Activated CD8-positive, alpha-beta T cell treated with anti-CD3 and anti-CD28 coated beads, Interleukin-2, amount 10 ng/mL, durations not matched to agents 7 days and 5 days (primary cell): ENCODE measurements around the gene PPP1R16B. TPM values are rescaled to one million over a fixed set of nuclear protein-coding genes. Genes with fewer than 3 reads are reported as not detected.
"Not testable (repeated sequence)": the region's sequence is repeated elsewhere in the genome, so short reads cannot be mapped to it uniquely, and the experiment has no call there.

Source experiments
- ATAC-seq: fragments of 150-1000 bp; cut with Tn5 transposase; one replicate; pipeline ENCODE4 v1.10.0; 2021; ENCODE audit warnings: moderate library complexity
- CTCF ChIA-PET: fragments of 350-600 bp; sonication (Branson Sonifier 250); formaldehyde crosslinking; loops from one replicate; lab custom pipeline; 2021; ENCODE audit warnings: antibody characterized with exemption; lab: Charles Lee
- POLR2A ChIA-PET: fragments of 350-600 bp; sonication (Branson Sonifier 250); formaldehyde crosslinking; loops from one replicate; lab custom pipeline; 2021; ENCODE audit warnings: antibody characterized with exemption; lab: Charles Lee
- DNase-seq: peaks from one replicate; pipeline ENCODE4 v3.0.0-alpha.2; 2020
- H3K27ac Mint-ChIP-seq: one replicate; pipeline ENCODE4 v1.8.0; 2021; ENCODE audit warnings: mild to moderate bottlenecking, mixed read lengths
- H3K27me3 Mint-ChIP-seq: one replicate; pipeline ENCODE4 v1.8.0; 2021; ENCODE audit warnings: low read depth, mixed read lengths
- H3K36me3 Mint-ChIP-seq: one replicate; pipeline ENCODE4 v1.8.0; 2021; ENCODE audit warnings: low read depth, mixed read lengths
- H3K4me1 Mint-ChIP-seq: one replicate; pipeline ENCODE4 v1.8.0; 2021; ENCODE audit warnings: low read depth, mixed read lengths
- H3K4me3 Mint-ChIP-seq: one replicate; pipeline ENCODE4 v1.8.0; 2021; ENCODE audit warnings: mild to moderate bottlenecking, mixed read lengths
- H3K9me3 Mint-ChIP-seq: one replicate; pipeline ENCODE4 v1.8.0; 2022; ENCODE audit warnings: mixed read lengths; ENCODE audit not compliant: insufficient read depth
- total RNA-seq, 2 experiments: library from RNA; stranded (reverse); gene quantifications; one replicate each; pipeline ENCODE4 v1.2.3, GENCODE V29; 2021

PPP1R16B gene
- total RNA-seq, 2 experiments from 2014 or later = 63.4 to 65.1 TPM

- no peak overlapping the region for H3K27ac Mint-ChIP-seq
- H3K4me1 Mint-ChIP-seq = peaks cover 11% of the 10 kb centered on the region
- CTCF ChIA-PET = no interaction called here
- no peak overlapping the region for H3K4me3 Mint-ChIP-seq
- ATAC-seq (no peak), DNase-seq (no peak)
- H3K36me3 Mint-ChIP-seq = peaks cover 17% of the 10 kb centered on the region
- no peaks in the 10 kb centered on the region for H3K27me3 Mint-ChIP-seq
- POLR2A ChIA-PET = no interaction called here
- H3K9me3 Mint-ChIP-seq = no peaks in the 10 kb centered on the region
Measured at GRCh38 chr20:38957235-38957876, 151.9 kb downstream of the PPP1R16B start.

GRCh38 chr20:38957915-38958485 is 152.5 kb downstream of the PPP1R16B start:
- ChIA-PET CTCF (no interaction called here), POLR2A (no interaction called here)
- H3K9me3 Mint-ChIP-seq = no peaks in the 10 kb centered on the region
- H3K36me3 Mint-ChIP-seq = peaks cover 15% of the 10 kb centered on the region
- peaks cover 15% of the 10 kb centered on the region for H3K4me1 Mint-ChIP-seq
- H3K27me3 Mint-ChIP-seq = no peaks in the 10 kb centered on the region
- DNase-seq = no peak
- no peak overlapping the region for H3K27ac Mint-ChIP-seq
- no peak overlapping the region for H3K4me3 Mint-ChIP-seq
- no peak for ATAC-seq

GRCh38 chr20:38960187-38960687 is 154.7 kb downstream of the PPP1R16B start:
- POLR2A ChIA-PET = interaction anchor here (1.1 to 2.8 kb wide), 2 partner anchors 10 to 33 kb away, joined by 3 to 25 read pairs; partner anchors contain the start of gene FAM83D
- peaks cover 28% of the 10 kb centered on the region for H3K4me1 Mint-ChIP-seq
- not testable (repeated sequence) for ATAC-seq, DNase-seq, H3K9me3 Mint-ChIP-seq, H3K27me3 Mint-ChIP-seq, H3K4me3 Mint-ChIP-seq, H3K36me3 Mint-ChIP-seq, H3K27ac Mint-ChIP-seq
- CTCF ChIA-PET = interaction anchor here (3.4 kb wide), 1 partner anchor 34 kb away, joined by 26 read pairs; the partner anchor contains the start of gene FAM83D

GRCh38 chr20:38961530-38962043 is 156.1 kb downstream of the PPP1R16B start:
- Mint-ChIP-seq H3K4me3 (peak overlapping the region; percentile 92), H3K27me3 (no peaks in the 10 kb centered on the region), H3K4me1 (peaks cover 28% of the 10 kb centered on the region), H3K9me3 (no peaks in the 10 kb centered on the region), H3K36me3 (peaks cover 6% of the 10 kb centered on the region), H3K27ac (peak overlapping the region; percentile 96)
- POLR2A ChIA-PET = interaction anchor here (0.6 to 3.0 kb wide), 19 partner anchors 11 to 1675 kb away, joined by 3 to 25 read pairs (median 4); partner anchors contain the start of gene FAM83D
- DNase-seq = peak; percentile 39
- CTCF ChIA-PET = interaction anchor here (0.7 to 4.0 kb wide), 18 partner anchors 8 to 214 kb away, joined by 3 to 42 read pairs (median 4); partner anchors contain the start of genes ACTR5 and FAM83D
- ATAC-seq = no peak

DNA sequence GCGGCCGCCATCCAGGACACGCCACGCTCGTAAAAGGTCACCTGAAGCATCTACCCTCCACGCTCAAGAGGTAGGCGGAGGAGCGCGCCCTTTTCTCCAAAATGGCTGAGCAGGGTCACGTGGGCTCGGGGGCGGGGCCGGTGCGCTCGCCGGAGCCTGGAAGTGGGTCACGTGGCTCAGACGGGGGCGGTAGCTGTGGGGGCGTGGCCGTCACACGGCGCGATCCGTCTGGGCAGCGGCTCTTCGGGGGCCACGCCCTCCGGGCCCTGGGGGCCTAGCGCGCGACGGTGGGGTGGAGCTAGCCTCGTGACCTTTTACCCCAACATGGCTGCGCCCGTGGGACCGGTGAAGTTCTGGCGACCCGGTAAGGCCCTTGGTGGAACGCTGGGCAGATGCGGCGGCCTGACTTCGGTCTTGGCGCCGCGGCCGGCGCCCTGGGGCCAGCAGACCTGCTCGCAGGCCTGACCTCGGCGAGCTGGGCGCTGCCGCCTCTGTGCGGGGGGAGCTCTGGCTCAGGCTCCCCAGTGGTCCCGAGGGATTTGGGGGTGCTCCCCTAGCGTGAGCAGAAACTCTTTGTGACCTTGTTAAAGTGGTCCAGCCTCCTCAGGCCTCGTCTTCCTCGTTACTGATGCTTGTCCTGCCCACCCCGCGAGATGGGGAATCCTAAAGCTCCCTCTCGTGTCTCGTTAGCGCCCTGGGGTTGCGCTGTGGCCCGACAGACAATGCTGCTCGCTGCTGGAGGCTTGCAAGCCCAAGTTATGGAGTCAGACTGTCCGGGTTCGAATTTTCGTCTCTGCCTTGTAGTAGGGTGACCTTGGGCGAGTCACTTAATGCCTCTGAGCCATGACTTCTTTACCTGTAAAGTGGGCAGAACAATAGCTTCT is 156.8 kb downstream of the PPP1R16B start, which contains the start of gene DHX35:
Gene DHX35, plus strand, starts transcription at position 301 of the 884 bp plus-strand sequence. Its CDS starts 24 bp downstream, at position 325.
- ChIA-PET POLR2A (interaction anchor here (0.6 to 3.0 kb wide), 26 partner anchors 9 to 529 kb away, joined by 3 to 25 read pairs (median 4); partner anchors contain the start of genes FAM83D and SNHG17), CTCF (interaction anchor here (0.7 to 4.0 kb wide), 27 partner anchors 9 to 212 kb away, joined by 3 to 42 read pairs (median 5); partner anchors contain the start of gene FAM83D)
- H3K4me1 Mint-ChIP-seq = peaks cover 28% of the 10 kb centered on the region
- peak within 1 kb of the TSS; percentile 96 for H3K27ac Mint-ChIP-seq
- no peaks in the 10 kb centered on the region for H3K9me3 Mint-ChIP-seq
- peaks cover 6% of the 10 kb centered on the region for H3K36me3 Mint-ChIP-seq
- no peaks in the 10 kb centered on the region for H3K27me3 Mint-ChIP-seq
- DNase-seq = peak; percentile 99
- peak; percentile 100 for ATAC-seq
- peak within 1 kb of the TSS; percentile 92 for H3K4me3 Mint-ChIP-seq

DNA sequence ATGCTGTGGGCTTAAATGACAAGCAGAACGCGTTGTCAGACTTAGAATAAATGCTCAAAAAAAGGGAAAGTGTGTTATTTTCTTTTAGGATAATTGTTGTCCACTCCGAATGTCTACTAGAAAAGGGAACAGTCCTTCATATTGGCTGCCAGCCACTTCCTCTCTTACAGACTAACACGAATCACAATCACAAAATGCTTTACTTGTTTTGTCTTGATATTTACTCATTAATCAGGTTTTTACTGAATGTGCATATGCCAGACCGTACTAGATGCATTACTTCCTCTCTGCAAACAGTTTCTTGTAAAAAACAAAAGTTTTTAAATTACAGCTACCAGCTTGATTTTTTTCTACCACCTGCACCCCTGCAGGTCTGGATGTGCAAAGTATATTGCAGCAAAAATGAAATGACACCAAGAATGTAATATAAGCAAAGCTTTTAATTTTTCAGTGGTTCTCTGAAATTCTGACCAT is 157.5 kb downstream of the PPP1R16B start:
- CTCF ChIA-PET = interaction anchor here (0.7 to 4.0 kb wide), 20 partner anchors 12 to 118 kb away, joined by 3 to 42 read pairs (median 4); partner anchors contain the start of gene FAM83D
- H3K9me3 Mint-ChIP-seq = no peaks in the 10 kb centered on the region
- peak overlapping the region; percentile 92 for H3K4me3 Mint-ChIP-seq
- H3K36me3 Mint-ChIP-seq = peaks cover 6% of the 10 kb centered on the region
- H3K4me1 Mint-ChIP-seq = peaks cover 28% of the 10 kb centered on the region
- DNase-seq (no peak), ATAC-seq (no peak)
- H3K27ac Mint-ChIP-seq = peak overlapping the region; percentile 92
- POLR2A ChIA-PET = interaction anchor here (0.7 to 3.0 kb wide), 16 partner anchors 9 to 530 kb away, joined by 3 to 25 read pairs (median 4); partner anchors contain the start of genes FAM83D and SNHG17
- no peaks in the 10 kb centered on the region for H3K27me3 Mint-ChIP-seq

- H3K4me1 Mint-ChIP-seq = peaks cover 28% of the 10 kb centered on the region
- ATAC-seq = no peak
- H3K4me3 Mint-ChIP-seq = no peak overlapping the region
- POLR2A ChIA-PET = interaction anchor here (3.0 kb wide), 1 partner anchor 86 kb away, joined by 9 read pairs; no protein-coding TSS in a partner anchor
- H3K27ac Mint-ChIP-seq = no peak overlapping the region
- no peaks in the 10 kb centered on the region for H3K27me3 Mint-ChIP-seq
- no peaks in the 10 kb centered on the region for H3K9me3 Mint-ChIP-seq
- DNase-seq = no peak
- CTCF ChIA-PET = interaction anchor here (0.9 to 4.0 kb wide), 11 partner anchors 21 to 86 kb away, joined by 3 to 42 read pairs (median 5); partner anchors contain the start of gene FAM83D
- H3K36me3 Mint-ChIP-seq = peaks cover 6% of the 10 kb centered on the region
Measured at GRCh38 chr20:38963745-38964144, 158.2 kb downstream of the PPP1R16B start.

- Mint-ChIP-seq H3K4me1 (peaks cover 28% of the 10 kb centered on the region), H3K27me3 (no peaks in the 10 kb centered on the region), H3K9me3 (no peaks in the 10 kb centered on the region), H3K27ac (no peak overlapping the region), H3K4me3 (no peak overlapping the region), H3K36me3 (peaks cover 8% of the 10 kb centered on the region)
- DNase-seq (no peak), ATAC-seq (no peak)
- ChIA-PET CTCF (interaction anchor here (0.8 to 1.5 kb wide), 3 partner anchors 14 to 84 kb away, joined by 3 to 5 read pairs (median 3); no protein-coding TSS in a partner anchor), POLR2A (no interaction called here)
Measured at GRCh38 chr20:38965264-38965663, 159.8 kb downstream of the PPP1R16B start.

GRCh38 chr20:38968090-38968489 is 162.6 kb downstream of the PPP1R16B start:
- peaks cover 16% of the 10 kb centered on the region for H3K4me1 Mint-ChIP-seq
- H3K36me3 Mint-ChIP-seq = peaks cover 12% of the 10 kb centered on the region
- CTCF ChIA-PET = interaction anchor here (1.9 kb wide), 1 partner anchor 81 kb away, joined by 4 read pairs; no protein-coding TSS in a partner anchor
- no peaks in the 10 kb centered on the region for H3K27me3 Mint-ChIP-seq
- POLR2A ChIA-PET = no interaction called here
- H3K4me3 Mint-ChIP-seq = no peak overlapping the region
- ATAC-seq (no peak), DNase-seq (no peak)
- H3K27ac Mint-ChIP-seq = no peak overlapping the region
- H3K9me3 Mint-ChIP-seq = no peaks in the 10 kb centered on the region

- Mint-ChIP-seq H3K36me3 (peaks cover 18% of the 10 kb centered on the region), H3K27ac (no peak overlapping the region), H3K4me3 (no peak overlapping the region), H3K27me3 (no peaks in the 10 kb centered on the region), H3K4me1 (peaks cover 6% of the 10 kb centered on the region), H3K9me3 (no peaks in the 10 kb centered on the region)
- DNase-seq (no peak), ATAC-seq (no peak)
- ChIA-PET CTCF (interaction anchor here (0.6 to 1.5 kb wide), 2 partner anchors 9 to 573 kb away, joined by 3 read pairs; no protein-coding TSS in a partner anchor), POLR2A (no interaction called here)
Measured at GRCh38 chr20:38969708-38970107, 164.2 kb downstream of the PPP1R16B start.
